Hepatocyte (in vitro differentiated cells): ENCODE results near the gene NFXL1. TPM values are rescaled to one million over a fixed set of nuclear protein-coding genes. Genes with fewer than 3 reads are reported as not detected.
"Not testable (repeated sequence)": the region's sequence is repeated elsewhere in the genome, so short reads cannot be mapped to it uniquely, and the experiment has no call there.

Experiments used
- DNase-seq: peaks from one replicate; pipeline ENCODE4 v3.0.0-alpha.2; 2016; ENCODE audit warnings: low spot score
- H2AFZ ChIP-seq: fragments of 200-600 bp; sonication (generic); 2 replicates; pipeline ENCODE4 v1.6.0; 2016; ENCODE audit warnings: antibody characterized with exemption, mild to moderate bottlenecking
- H3K27ac ChIP-seq: fragments of 200-600 bp; sonication (generic); 2 replicates; pipeline ENCODE4 v1.5.1; 2016; ENCODE audit warnings: mild to moderate bottlenecking
- H3K27me3 ChIP-seq: fragments of 200-600 bp; sonication (generic); 2 replicates; pipeline ENCODE4 v1.6.1; 2016
- H3K36me3 ChIP-seq: fragments of 200-600 bp; sonication (generic); replicated peaks from 2 replicates; pipeline ENCODE4 v1.5.1; 2016; ENCODE audit warnings: low read depth; ENCODE audit not compliant: insufficient read depth
- H3K4me1 ChIP-seq: fragments of 200-600 bp; sonication (generic); 2 replicates; pipeline ENCODE4 v1.5.1; 2016; ENCODE audit warnings: mild to moderate bottlenecking, moderate library complexity; ENCODE audit not compliant: insufficient read depth
- H3K4me2 ChIP-seq: fragments of 200-600 bp; sonication (generic); 2 replicates; pipeline ENCODE4 v1.6.0; 2016
- H3K4me3 ChIP-seq: fragments of 200-600 bp; sonication (generic); 2 replicates; pipeline ENCODE4 v1.5.1; 2016; ENCODE audit warnings: mild to moderate bottlenecking
- H3K79me2 ChIP-seq: fragments of 200-600 bp; sonication (generic); 2 replicates; pipeline ENCODE4 v1.6.0; 2017; ENCODE audit warnings: mild to moderate bottlenecking
- H3K9me2 ChIP-seq: fragments of 200-600 bp; sonication (generic); replicated peaks from 2 replicates; pipeline ENCODE4 v1.6.0; 2017; ENCODE audit warnings: mild to moderate bottlenecking; ENCODE audit not compliant: insufficient read depth
- H3K9me3 ChIP-seq: fragments of 200-600 bp; sonication (generic); 2 replicates; pipeline ENCODE4 v1.5.1; 2016; ENCODE audit warnings: low read depth, mild to moderate bottlenecking
- H4K20me1 ChIP-seq: fragments of 200-600 bp; sonication (generic); 2 replicates; pipeline ENCODE4 v1.6.0; 2016; ENCODE audit warnings: mild to moderate bottlenecking; ENCODE audit not compliant: insufficient read depth, poor library complexity, severe bottlenecking
- CTCF ChIP-seq: fragments of 200-600 bp; sonication (generic); IDR thresholded peaks from 2 replicates; pipeline ENCODE4 v1.5.1; 2016; ENCODE audit warnings: antibody characterized with exemption, mild to moderate bottlenecking; ENCODE audit not compliant: poor library complexity
- EZH2 ChIP-seq: fragments of 200-600 bp; sonication (generic); IDR thresholded peaks from 2 replicates; pipeline ENCODE4 v1.6.1; 2016; ENCODE audit warnings: antibody characterized with exemption, mild to moderate bottlenecking, borderline replicate concordance
- EZH2phosphoT487 ChIP-seq: fragments of 200-600 bp; sonication (generic); IDR thresholded peaks from one replicate; pipeline ENCODE4 v1.6.1; 2018; ENCODE audit warnings: antibody characterized with exemption, mild to moderate bottlenecking, low read depth, moderate library complexity; ENCODE audit not compliant: unreplicated experiment, severe bottlenecking
- WGBS: methylation state at CpG from one replicate; pipeline ENCODE4 v1.1.6; 2016; ENCODE audit warnings: low lambda C conversion rate; ENCODE audit errors: missing lambda C conversion rate; 5-methylcytosine and 5-hydroxymethylcytosine counted together
- polyA plus RNA-seq: library from polyadenylated mRNA; unstranded; fragments of >200 nt; fragmentation: Nextera tagmentation; extraction: Ambion mirVana; gene quantifications from 2 replicates; pipeline ENCODE4 v1.2.1, GENCODE V29; 2016
- total RNA-seq: library from RNA; depleted of rRNA; stranded (reverse); fragments of >200 nt; gene quantifications from 2 replicates; pipeline ENCODE4 v1.2.3, GENCODE V29; 2014

NFXL1 gene
- total and polyA plus RNA-seq, 2 experiments from 2014 or later: 9.8 TPM

- no peak overlapping the region for H3K4me2 ChIP-seq
- H3K27me3 ChIP-seq: no peaks in the 10 kb centered on the region
- TF ChIP-seq CTCF (no peak), EZH2phosphoT487 (no peak), EZH2 (no peak)
- no peaks in the 10 kb centered on the region for H3K36me3 ChIP-seq
- H3K9me2 ChIP-seq: no peaks in the 10 kb centered on the region
- no peak overlapping the region for H2AFZ ChIP-seq
- H3K27ac ChIP-seq: no peak overlapping the region
- no peaks in the 10 kb centered on the region for H3K4me1 ChIP-seq
- H3K9me3 ChIP-seq: no peaks in the 10 kb centered on the region
- DNase-seq: no peak
- H3K4me3 ChIP-seq: no peak overlapping the region
- 84% methylated on average over 4 of the region's 4 CpGs for WGBS
- H3K79me2 ChIP-seq: no peaks in the 10 kb centered on the region
- H4K20me1 ChIP-seq: no peaks in the 10 kb centered on the region
Measured at GRCh38 chr4:47929682-47930201, 15.4 kb upstream of the NFXL1 start.

- Histone ChIP-seq H3K4me3 (peak overlapping the region; percentile 18), H2AFZ (peak overlapping the region; percentile 34), H3K9me2 (no peaks in the 10 kb centered on the region), H3K4me1 (no peaks in the 10 kb centered on the region), H3K27ac (peak overlapping the region; percentile 64), H4K20me1 (no peaks in the 10 kb centered on the region), H3K79me2 (no peaks in the 10 kb centered on the region), H3K4me2 (peak overlapping the region; percentile 80), H3K36me3 (no peaks in the 10 kb centered on the region), H3K27me3 (no peaks in the 10 kb centered on the region), H3K9me3 (no peaks in the 10 kb centered on the region)
- 7% methylated on average over 15 of the region's 15 CpGs for WGBS
- DNase-seq: peak; percentile 86
- TF ChIP-seq CTCF (peak; percentile 71), EZH2 (no peak), EZH2phosphoT487 (no peak)
Measured at GRCh38 chr4:47926667-47927258, 12.4 kb upstream of the NFXL1 start.

GRCh38 chr4:47923261-47923608 lies 8.9 kb upstream of the NFXL1 start:
- not testable (repeated sequence) for H3K9me3 ChIP-seq, DNase-seq, H3K4me3 ChIP-seq, H3K4me1 ChIP-seq, H3K79me2 ChIP-seq, H3K36me3 ChIP-seq, H3K4me2 ChIP-seq, H2AFZ ChIP-seq, H3K27ac ChIP-seq, H3K27me3 ChIP-seq, H4K20me1 ChIP-seq, H3K9me2 ChIP-seq
- 94% methylated on average over 8 of the region's 8 CpGs for WGBS

GRCh38 chr4:47922436-47923260 lies 8.3 kb upstream of the NFXL1 start:
- H3K4me2 ChIP-seq, H3K4me1 ChIP-seq, DNase-seq, H3K36me3 ChIP-seq, H3K9me3 ChIP-seq, H3K79me2 ChIP-seq, H3K4me3 ChIP-seq, H3K27ac ChIP-seq, H3K27me3 ChIP-seq, H2AFZ ChIP-seq, H3K9me2 ChIP-seq, H4K20me1 ChIP-seq: not testable (repeated sequence)
- 69% methylated on average over 17 of the region's 17 CpGs for whole genome bisulfite sequencing

GRCh38 chr4:47917163-47917562 lies 2.8 kb upstream of the NFXL1 start:
- H3K9me2 ChIP-seq, DNase-seq, H4K20me1 ChIP-seq, H2AFZ ChIP-seq, H3K27me3 ChIP-seq, H3K36me3 ChIP-seq, H3K4me1 ChIP-seq, H3K4me2 ChIP-seq, H3K9me3 ChIP-seq, H3K4me3 ChIP-seq, H3K27ac ChIP-seq: not testable (repeated sequence)
- WGBS: 100% methylated on average over 1 of the region's 1 CpG
- H3K79me2 ChIP-seq: peaks cover 15% of the 10 kb centered on the region
